HepG2 (cell line): ENCODE results near the gene TRAPPC5. TPM values are rescaled to one million over a fixed set of nuclear protein-coding genes. Genes with fewer than 3 reads are reported as not detected.

Experiments used
- ATF7-NPFF ChIP-seq: sonication (generic); formaldehyde crosslinking; IDR thresholded peaks from 2 replicates; pipeline ENCODE4 v1.8.1; 2023; ENCODE audit warnings: mild to moderate bottlenecking, low read depth, missing genetic modification reagents, moderate library complexity
- CERS6 ChIP-seq: sonication (generic); formaldehyde crosslinking; IDR thresholded peaks from 2 replicates; pipeline ENCODE4 v1.5.0; 2020; ENCODE audit warnings: missing genetic modification reagents
- DZIP1 ChIP-seq: sonication (generic); formaldehyde crosslinking; IDR thresholded peaks from 2 replicates; pipeline ENCODE4 v1.5.0; 2020; ENCODE audit warnings: mild to moderate bottlenecking, missing genetic modification reagents
- GABPB1 ChIP-seq: IDR thresholded peaks from 2 replicates; pipeline ENCODE4 v1.6.1; 2016; ENCODE audit warnings: mild to moderate bottlenecking, missing genetic modification reagents, moderate library complexity, missing compliant biosample characterization
- HNRNPLL ChIP-seq: fragments of 200-400 bp; formaldehyde crosslinking; IDR thresholded peaks from 2 replicates; pipeline ENCODE4 v1.6.1; 2017; ENCODE audit warnings: mild to moderate bottlenecking, low read depth, low read length; ENCODE audit not compliant: poor library complexity, severe bottlenecking
- KDM6A ChIP-seq: IDR thresholded peaks from 2 replicates; pipeline ENCODE4 v1.6.1; 2016; ENCODE audit warnings: low read depth
- LCORL ChIP-seq, 2 experiments: fragments of 450-650 bp in 1 of 2; sonication (generic) in 1 of 2; formaldehyde crosslinking in 1 of 2; IDR thresholded peaks; 2 replicates each; pipeline versions ENCODE4 v1.5.0 to v1.6.1; 2017 to 2020; ENCODE audit warnings: antibody characterized with exemption in 1 of 2, missing genetic modification reagents in 1 of 2
- MAFG ChIP-seq: sonication (generic); formaldehyde crosslinking; IDR thresholded peaks from 2 replicates; pipeline ENCODE4 v1.5.1; 2020; ENCODE audit warnings: mild to moderate bottlenecking, missing genetic modification reagents
- MED8 ChIP-seq: sonication (generic); formaldehyde crosslinking; IDR thresholded peaks from 2 replicates; pipeline ENCODE4 v1.8.1; 2023; ENCODE audit warnings: mild to moderate bottlenecking, missing genetic modification reagents; ENCODE audit not compliant: insufficient replicate concordance
- MEIS1 ChIP-seq: sonication (generic); formaldehyde crosslinking; IDR thresholded peaks from 2 replicates; pipeline ENCODE4 v1.9.0; 2021; ENCODE audit warnings: mild to moderate bottlenecking, missing genetic modification reagents, moderate library complexity, borderline replicate concordance
- MTERF4 ChIP-seq: sonication (generic); formaldehyde crosslinking; IDR thresholded peaks from 2 replicates; pipeline ENCODE4 v1.8.0; 2023; ENCODE audit warnings: mild to moderate bottlenecking, missing genetic modification reagents
- MXD3 ChIP-seq: IDR thresholded peaks from 2 replicates; pipeline ENCODE4 v1.6.1; 2016; ENCODE audit warnings: mild to moderate bottlenecking, missing biosample characterization, missing genetic modification reagents
- PAWR ChIP-seq: sonication (generic); formaldehyde crosslinking; IDR thresholded peaks from 2 replicates; pipeline ENCODE4 v1.4.0; 2020; ENCODE audit warnings: missing genetic modification reagents, mild to moderate bottlenecking, borderline replicate concordance
- RBM39 ChIP-seq: fragments of 200-400 bp; formaldehyde crosslinking; IDR thresholded peaks from one replicate; pipeline ENCODE4 v1.6.1; 2018; ENCODE audit warnings: antibody characterized with exemption, mild to moderate bottlenecking, low read depth, low read length; ENCODE audit not compliant: poor library complexity, severe bottlenecking
- SMYD3 ChIP-seq: sonication (generic); formaldehyde crosslinking; IDR thresholded peaks from 2 replicates; pipeline ENCODE4 v1.8.1; 2023; ENCODE audit warnings: mild to moderate bottlenecking, missing genetic modification reagents
- STAG1 ChIP-seq: sonication (generic); formaldehyde crosslinking; IDR thresholded peaks from 2 replicates; pipeline ENCODE4 v1.4.0; 2020; ENCODE audit warnings: missing genetic modification reagents
- ZFY ChIP-seq: sonication (generic); formaldehyde crosslinking; IDR thresholded peaks from 2 replicates; pipeline ENCODE4 v1.4.0; 2020; ENCODE audit warnings: missing genetic modification reagents
- ZNF468 ChIP-seq: sonication (generic); formaldehyde crosslinking; IDR thresholded peaks from 2 replicates; pipeline ENCODE4 v1.8.0; 2022; ENCODE audit warnings: mild to moderate bottlenecking, moderate library complexity, missing genetic modification reagents
- ZNF891 ChIP-seq: sonication (generic); formaldehyde crosslinking; IDR thresholded peaks from 2 replicates; pipeline ENCODE4 v1.5.0; 2020; ENCODE audit warnings: mild to moderate bottlenecking, missing genetic modification reagents
- polyA plus RNA-seq, 8 experiments: library from polyadenylated mRNA; depleted of rRNA in 3 of 8; stranded (reverse) in 7 of 8; unstranded in 1 of 8; fragments of >200 nt; fragmentation: Illumina TruSeq in 4 of 8; extraction: Trizol in 4 of 8; gene quantifications; 2 replicates each; pipeline versions ENCODE4 v1.2.1 to v1.2.3, GENCODE V29; 2011 to 2016; ENCODE audit warnings: low read depth in 4 of 8, missing spikeins in 1 of 8, mixed read lengths in 1 of 8; ENCODE audit not compliant: insufficient read depth in 1 of 8
- total RNA-seq, 5 experiments: library from RNA; depleted of rRNA; stranded (reverse); fragments of >200 nt; fragmentation: Illumina TruSeq; extraction: Trizol; gene quantifications; 2 replicates each; pipeline ENCODE4 v1.2.3, GENCODE V29; 2016; ENCODE audit warnings: low read depth in 1 of 5

The TRAPPC5 gene
- total and polyA plus RNA-seq, 2 of the 13 experiments (the other 11 are each of a cell fraction or from before 2014, with no cell fraction given): 38.5 to 78.7 TPM

- peak; percentile 87 for TF ChIP-seq HNRNPLL
- TF ChIP-seq DZIP1: 0 out of 2 replicates have a peak, but pooled peaks have one; percentile 42
- no peak for TF ChIP-seq SMYD3 (CRISPR knock-in tag)
- TF ChIP-seq ZFY (CRISPR knock-in tag): peak; percentile 90
- TF ChIP-seq LCORL (IDR thresholded peaks at IDR 0.05): no peak
- peak; percentile 33; the same call in 1 of the 2 replicates for TF ChIP-seq LCORL (CRISPR knock-in tag; IDR thresholded peaks at IDR 0.05)
- peak; percentile 81 for TF ChIP-seq ATF7-NPFF
- peak; percentile 19 for TF ChIP-seq MED8 (CRISPR knock-in tag)
- TF ChIP-seq MEIS1: peak; percentile 15; the same call in 1 of the 2 replicates
- TF ChIP-seq CERS6 (CRISPR knock-in tag): no peak
- TF ChIP-seq KDM6A (CRISPR knock-in tag): no peak
- TF ChIP-seq GABPB1 (CRISPR knock-in tag): peak; percentile 60; the same call in 1 of the 2 replicates
- TF ChIP-seq PAWR: no peak
- no peak for TF ChIP-seq MAFG (CRISPR knock-in tag)
- TF ChIP-seq MXD3 (CRISPR knock-in tag): peak; percentile 53; the same call in 1 of the 2 replicates
- TF ChIP-seq STAG1 (CRISPR knock-in tag): peak; percentile 94
- peak; percentile 77; the same call in 1 of the 2 replicates for TF ChIP-seq MTERF4 (CRISPR knock-in tag)
- TF ChIP-seq RBM39: peak; percentile 29
- no peak for TF ChIP-seq ZNF891
- no peak for TF ChIP-seq ZNF468 (CRISPR knock-in tag)
Observed at GRCh38 chr19:7680606-7681339, at the start of gene TRAPPC5 (continued).
